ENCODE results near the gene CEP290.

The CEP290 gene, protein sequence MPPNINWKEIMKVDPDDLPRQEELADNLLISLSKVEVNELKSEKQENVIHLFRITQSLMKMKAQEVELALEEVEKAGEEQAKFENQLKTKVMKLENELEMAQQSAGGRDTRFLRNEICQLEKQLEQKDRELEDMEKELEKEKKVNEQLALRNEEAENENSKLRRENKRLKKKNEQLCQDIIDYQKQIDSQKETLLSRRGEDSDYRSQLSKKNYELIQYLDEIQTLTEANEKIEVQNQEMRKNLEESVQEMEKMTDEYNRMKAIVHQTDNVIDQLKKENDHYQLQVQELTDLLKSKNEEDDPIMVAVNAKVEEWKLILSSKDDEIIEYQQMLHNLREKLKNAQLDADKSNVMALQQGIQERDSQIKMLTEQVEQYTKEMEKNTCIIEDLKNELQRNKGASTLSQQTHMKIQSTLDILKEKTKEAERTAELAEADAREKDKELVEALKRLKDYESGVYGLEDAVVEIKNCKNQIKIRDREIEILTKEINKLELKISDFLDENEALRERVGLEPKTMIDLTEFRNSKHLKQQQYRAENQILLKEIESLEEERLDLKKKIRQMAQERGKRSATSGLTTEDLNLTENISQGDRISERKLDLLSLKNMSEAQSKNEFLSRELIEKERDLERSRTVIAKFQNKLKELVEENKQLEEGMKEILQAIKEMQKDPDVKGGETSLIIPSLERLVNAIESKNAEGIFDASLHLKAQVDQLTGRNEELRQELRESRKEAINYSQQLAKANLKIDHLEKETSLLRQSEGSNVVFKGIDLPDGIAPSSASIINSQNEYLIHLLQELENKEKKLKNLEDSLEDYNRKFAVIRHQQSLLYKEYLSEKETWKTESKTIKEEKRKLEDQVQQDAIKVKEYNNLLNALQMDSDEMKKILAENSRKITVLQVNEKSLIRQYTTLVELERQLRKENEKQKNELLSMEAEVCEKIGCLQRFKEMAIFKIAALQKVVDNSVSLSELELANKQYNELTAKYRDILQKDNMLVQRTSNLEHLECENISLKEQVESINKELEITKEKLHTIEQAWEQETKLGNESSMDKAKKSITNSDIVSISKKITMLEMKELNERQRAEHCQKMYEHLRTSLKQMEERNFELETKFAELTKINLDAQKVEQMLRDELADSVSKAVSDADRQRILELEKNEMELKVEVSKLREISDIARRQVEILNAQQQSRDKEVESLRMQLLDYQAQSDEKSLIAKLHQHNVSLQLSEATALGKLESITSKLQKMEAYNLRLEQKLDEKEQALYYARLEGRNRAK (N-terminal part only)

DNA sequence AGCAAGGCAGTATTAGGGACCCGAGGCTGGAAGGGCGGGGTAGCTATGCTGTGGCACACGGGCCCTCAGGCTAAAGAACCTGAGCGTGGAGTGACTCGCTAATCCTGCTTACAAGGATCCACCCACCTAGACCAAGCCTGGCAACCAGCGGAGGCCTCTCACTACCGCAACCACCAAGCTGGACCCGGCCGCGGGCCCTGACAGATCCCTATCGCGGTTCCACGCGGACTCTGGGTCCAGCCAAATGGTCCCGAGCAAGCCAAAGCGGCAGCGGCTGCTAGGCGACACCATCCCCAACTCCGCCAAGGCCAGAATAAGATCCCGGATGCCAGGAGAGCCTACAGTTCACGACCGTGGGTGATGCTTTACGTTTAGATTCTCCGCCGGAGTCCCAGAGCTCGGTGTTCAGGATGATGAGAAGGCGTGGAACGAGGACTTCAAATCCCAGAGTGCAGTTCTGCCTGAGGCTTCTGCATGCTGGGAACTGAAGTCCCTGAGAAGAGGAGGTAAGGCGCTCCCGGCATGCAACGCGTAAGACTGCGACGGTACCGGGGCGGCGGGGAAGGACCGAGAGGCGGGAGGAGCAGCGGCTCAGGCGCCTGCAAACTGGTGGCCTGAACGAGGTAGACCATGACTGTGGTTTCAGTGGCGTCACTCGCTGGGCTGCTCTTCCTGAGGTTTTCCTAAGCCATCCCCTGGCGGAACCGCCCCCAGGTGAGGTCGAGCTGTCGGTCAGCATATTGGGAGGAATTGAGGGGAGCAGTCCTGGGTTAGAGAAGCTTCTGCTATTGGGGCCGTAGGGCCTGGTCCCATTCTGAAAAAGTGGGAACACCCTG lies at the start of gene CEP290, which contains the start of gene TMTC3:
Gene CEP290, minus strand, starts transcription at position 315 of the 836 bp plus-strand sequence. CDS start 781 bp downstream, outside the sequence.
Gene TMTC3, plus strand, starts transcription at position 534 of the 836 bp plus-strand sequence. CDS start 6,009 bp downstream, outside the sequence.
- peak; percentile 95 for DNase-seq (ENCODE audit: low spot score)

DNA sequence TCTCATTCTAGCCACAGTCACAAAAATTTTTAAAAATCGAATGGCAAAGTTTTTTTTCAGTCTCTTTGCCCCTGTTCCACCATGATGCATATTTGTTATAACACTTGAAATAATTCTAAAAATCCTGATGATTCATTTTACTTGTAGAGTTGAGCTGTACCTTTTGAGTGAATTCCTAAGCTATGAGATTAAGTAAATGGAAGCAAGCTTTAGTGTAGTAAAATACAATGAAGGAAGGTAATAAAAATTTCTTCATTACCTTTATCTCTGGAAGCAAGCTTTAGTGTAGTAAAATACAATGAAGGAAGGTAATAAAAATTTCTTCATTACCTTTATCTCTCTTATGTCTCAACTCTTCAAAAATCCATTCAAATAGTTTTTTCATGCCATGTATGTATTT lies 46.3 kb upstream of the CEP290 start:
- DNase-seq (ENCODE audit: low spot score) = no peak

DNA sequence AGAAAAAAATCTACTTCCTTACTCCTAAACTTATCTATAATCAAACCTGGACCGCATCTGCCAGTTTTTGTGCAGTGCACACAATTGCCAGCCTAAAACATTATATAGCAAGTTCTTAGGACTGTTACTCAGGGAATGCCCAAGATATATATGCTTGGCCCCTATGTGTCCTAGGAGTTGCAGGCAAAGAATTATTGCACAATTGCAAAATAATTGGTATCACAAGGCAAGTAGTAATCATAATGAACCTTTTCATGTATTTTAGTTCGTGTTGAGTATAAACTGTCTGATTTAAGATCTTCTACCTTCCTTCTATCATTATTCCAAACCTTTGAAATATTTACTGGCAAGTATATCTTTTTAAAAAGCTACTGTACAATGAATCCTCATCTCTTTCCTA lies 45.7 kb upstream of the CEP290 start:
- no peak for DNase-seq (ENCODE audit: low spot score)

DNA sequence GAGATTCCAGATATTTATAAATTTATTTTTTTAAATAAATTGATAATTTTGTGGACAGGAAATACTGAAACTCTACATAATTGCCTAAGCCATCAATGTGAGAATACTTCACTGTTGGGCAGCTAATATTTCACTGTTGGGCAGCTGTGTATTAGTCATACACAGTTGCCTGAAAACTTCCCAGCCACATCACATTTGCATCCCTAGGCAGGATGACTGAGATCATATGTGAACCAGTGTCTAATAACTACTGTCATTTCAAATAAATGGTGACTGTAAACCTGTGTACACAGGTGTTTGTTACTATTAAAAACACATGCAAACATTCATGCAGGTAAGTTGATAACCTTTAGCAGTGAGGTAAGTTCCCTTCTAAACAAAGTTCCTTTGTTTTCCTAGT lies 44.1 kb upstream of the CEP290 start:
- peak; percentile 52 for DNase-seq (ENCODE audit: low spot score)

DNA sequence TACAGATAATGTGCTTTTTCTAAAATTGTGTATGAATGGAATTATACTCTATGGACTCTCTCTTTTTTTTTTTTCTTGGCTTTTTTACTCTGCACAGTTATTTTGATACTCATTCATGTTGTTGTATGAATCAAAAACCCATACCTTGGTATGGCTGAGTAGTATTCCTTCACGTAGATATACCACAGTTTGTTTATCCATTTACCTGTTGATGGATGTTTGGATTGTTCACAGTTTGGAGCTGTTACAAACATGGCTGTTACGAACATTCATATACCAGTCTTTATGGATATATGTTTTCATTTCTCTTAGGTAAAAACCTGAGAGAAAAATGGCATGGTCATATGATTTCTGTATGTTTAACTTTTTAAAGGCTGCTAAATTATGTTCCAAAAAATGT lies 43.4 kb upstream of the CEP290 start:
- DNase-seq (ENCODE audit: low spot score) = no peak

DNA sequence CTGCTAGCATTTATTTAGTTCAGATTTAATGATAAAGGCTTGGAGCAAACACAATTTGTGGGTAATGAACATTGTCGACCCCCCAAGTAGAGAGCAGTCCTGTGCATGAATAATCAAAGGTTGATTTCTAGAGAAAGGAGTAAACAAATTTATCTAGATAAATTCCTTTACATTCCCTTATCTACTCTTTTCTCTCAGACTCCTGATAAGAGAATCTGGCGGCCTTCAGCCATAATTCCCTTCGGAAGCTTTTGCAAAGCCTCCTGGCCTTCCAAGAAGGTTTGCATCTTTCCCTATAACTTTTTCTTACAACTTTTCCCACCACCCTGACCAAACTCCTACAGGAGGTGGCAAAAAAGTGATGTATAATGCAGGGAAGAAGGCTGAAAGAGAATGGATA lies 42.3 kb upstream of the CEP290 start:
- no peak for DNase-seq (ENCODE audit: low spot score)

DNA sequence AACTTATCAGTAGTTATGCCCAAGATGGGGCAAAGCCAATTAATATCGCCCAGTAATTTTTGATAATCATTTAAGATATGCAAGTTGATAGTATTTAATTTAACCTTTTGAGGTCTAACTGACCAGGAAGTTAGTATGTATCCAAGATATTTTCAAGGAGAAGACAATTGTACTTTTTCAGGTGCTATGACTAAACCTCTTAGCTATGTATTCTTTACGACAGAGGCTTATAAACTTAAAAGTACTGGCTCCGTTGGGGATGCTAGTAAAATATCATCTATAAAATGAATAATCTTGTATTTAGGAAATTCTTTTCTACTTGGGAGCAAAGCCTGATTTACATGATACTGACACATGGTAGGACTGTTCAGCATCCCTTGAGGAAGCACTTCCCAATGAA lies 40.5 kb upstream of the CEP290 start:
- no peak for DNase-seq (ENCODE audit: low spot score)

DNA sequence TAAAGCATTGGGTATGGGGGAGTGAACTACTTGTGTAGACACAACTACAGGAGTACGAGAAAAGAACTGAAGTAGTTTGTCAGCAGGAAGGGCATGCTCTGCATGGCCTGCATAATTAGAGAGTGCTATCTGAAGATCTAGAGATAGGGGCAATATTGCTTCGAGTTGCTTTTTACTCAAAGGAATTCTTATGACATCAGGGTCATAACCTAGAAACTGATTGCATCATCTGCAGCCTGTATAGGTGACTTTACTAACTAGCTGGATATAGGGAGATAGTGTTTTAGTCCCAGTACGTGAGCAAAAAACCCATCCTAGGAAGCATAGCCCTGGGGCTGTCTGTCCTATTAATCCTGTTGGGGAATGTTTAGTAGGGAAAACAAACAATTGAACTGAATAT lies 40.0 kb upstream of the CEP290 start:
- DNase-seq (ENCODE audit: low spot score) = no peak

DNA sequence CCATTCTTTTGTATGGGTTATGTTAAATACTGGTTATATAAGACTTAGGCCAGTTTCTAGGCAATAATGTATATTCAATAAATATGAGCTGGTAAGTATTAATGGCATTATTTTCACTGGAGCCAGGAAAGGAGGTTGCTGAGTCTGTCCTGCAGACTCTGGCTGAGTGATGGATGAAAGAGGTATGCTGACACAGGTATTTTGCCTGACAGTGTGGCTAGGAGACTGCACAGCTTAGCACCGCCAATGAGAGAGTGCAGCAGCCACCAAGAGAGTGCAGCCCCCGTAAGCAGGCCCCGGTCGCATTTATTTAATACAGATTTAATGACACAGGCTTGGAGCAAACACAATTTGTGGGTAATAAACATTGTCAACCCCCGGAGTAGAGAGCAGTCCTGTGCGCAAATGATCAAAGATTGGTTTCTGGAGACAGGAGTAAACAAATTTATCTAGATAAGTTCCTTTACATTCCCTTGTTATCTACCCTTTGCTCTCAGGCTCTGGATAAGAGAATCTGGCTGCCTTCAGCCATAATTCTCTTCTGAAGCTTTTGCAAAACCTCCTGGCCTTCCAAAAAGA lies 37.6 kb upstream of the CEP290 start:
- DNase-seq (ENCODE audit: low spot score) = no peak

DNA sequence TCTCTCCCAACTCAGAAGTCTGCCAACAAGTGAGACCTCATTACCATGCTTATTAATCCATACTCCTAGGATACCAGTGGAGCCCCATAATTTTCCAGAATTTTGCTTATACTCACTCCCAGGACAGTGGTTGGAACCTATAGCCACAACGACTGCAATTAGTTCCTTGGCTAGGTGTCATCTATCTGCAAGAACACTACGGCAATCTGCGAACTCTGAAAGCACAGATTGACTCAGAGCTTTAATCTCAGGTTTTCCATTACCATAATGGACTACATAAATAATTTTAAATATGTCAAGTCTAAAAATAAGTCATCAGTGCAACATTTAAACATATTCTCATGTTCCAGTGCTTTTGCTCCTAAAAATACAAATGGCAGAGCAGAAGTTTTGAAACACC lies 33.7 kb upstream of the CEP290 start:
- DNase-seq (ENCODE audit: low spot score) = no peak

DNA sequence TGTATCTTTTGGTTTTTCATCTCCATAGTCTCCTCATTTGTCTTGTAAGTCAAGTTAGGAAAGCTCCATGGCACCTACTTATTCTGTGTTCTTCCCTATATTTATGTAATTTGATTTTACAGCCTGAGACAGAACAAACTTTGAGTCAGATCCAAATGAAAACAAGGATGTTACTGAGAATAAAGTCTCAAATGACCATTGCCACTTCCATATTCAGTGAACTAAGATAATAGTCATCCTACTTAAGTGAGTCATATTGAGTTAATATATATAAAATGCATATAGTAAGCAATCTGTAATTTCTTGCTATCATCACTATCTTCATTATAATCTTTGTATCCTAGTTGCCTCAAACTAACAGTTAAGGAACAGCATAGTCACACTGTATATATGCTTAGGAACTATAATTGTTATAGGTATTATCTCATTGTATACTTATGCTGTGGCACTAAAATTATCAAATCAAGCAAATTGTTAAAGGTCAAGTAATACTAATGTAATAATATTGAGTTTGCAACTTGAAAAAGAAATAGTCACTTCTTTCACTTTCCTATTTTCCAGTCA lies 31.0 kb upstream of the CEP290 start:
- DNase-seq (ENCODE audit: low spot score) = no peak

DNA sequence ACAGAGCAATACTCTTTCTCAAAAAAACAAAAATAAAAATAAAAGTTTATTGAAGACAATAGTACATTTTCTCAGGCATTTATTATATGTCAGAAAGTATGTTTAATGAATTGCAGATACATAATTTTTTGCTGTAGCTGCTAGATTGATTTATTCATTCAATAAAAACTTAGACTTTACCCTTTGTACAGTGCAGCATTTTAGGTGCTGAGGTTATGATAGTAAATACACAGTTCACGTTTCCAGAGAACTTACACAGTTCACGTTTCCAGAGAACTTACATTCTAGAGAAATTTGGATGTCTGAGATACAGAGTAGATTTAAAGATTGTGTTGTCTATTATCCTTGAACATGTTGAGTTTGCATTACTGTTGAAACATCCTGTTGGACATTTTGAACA lies 25.5 kb upstream of the CEP290 start:
- DNase-seq (ENCODE audit: low spot score) = no peak

DNA sequence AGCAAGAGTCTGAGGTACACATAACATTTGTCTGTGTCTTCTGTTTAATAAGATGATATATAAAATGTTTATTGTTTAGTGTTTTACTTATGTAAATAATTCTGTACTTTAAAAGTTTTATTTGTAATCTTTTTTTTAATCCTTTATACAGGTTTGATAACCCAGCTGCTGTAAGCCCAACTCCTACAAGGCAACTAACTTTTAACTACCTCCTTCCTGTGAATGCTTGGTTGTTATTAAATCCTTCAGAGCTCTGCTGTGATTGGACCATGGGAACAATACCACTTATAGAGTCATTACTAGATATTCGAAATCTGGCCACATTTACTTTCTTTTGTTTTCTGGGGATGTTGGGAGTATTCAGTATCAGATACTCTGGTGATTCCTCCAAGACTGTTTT lies 24.3 kb upstream of the CEP290 start:
- DNase-seq (ENCODE audit: low spot score) = no peak

DNA sequence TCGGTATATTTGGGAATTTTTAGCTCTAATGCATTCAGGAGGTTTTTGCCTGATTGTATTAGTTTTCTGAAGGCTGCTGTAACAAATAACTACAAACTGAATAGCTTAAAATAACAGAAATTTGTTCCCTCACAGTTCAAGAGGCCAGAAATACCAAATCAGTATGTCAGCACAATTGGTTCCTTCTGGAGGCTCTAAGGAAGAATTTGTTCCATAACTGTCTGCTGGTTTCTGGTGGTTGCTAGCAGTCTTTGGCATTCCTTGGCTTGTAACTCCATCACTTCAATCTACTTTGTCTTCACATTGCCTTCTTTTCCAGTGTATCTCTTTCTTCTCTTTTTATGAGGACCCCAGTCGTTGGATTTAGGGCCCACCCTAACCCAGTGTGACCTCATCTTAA lies 21.5 kb upstream of the CEP290 start:
- DNase-seq (ENCODE audit: low spot score) = no peak

DNA sequence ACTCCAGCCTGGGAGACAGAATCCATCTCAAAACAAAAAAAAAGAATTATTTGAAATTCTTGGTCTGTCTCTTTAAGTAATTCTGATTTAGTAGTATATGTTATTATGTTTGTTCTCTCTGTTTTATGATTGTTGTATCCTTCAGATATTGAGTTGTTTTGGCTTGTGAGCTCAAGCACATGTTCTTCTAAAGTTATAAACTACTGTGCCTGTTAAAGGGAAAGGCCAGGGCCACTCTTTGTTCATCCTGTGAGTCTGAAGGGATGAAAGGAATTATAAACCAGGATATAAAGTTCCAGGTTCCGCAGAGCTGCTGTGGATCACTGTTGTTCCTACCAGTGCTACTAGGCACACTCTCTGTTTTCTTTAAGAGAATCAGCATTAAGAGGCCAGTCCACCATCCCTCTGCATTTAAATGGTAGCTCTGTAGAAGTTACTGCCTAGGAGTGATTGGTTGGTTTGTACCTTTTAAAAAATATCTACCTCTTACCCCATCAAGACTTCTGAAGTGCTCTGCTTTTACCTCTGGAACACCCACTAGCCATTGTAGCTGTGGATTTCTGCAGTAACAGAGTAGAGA lies 14.3 kb upstream of the CEP290 start:
- DNase-seq (ENCODE audit: low spot score) = no peak

DNA sequence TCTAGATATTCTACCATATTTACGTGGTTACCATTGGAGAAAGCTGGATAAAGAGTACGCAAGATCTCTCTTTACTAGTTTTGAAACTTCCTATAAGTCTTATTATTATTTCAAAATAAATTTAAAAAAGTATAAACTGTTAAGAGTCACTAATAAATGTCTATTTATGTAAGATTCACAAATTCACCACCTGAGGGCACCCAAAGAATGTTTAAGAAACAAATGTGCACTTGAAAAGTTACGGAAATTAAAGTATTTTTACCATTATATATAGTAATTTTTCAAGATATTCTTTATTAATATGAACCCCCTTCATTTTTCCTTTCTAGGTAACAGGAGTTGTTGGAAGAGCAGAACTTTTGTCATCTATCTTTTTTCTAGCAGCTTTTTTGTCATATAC lies 12.1 kb upstream of the CEP290 start:
- DNase-seq (ENCODE audit: low spot score) = peak; percentile 14

DNA sequence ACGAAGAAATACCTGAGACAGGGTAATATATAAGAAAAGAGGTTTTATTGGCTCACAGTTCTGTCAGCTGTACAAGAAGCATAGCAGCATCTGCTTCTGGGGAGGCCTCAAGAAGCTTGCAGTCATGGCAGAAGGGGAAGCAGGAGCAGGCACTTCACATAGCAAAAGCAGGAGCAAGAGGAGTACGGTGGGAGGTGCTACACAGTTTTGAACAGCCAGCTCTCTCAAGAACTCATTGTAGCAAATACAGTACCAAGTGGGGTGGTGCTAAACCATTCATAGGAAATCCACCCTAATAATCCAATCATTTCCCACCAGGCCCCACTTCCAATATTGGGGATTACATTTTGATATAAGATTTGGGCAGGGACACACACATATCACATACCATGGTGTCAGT lies 8.2 kb upstream of the CEP290 start:
- DNase-seq (ENCODE audit: low spot score) = no peak

DNA sequence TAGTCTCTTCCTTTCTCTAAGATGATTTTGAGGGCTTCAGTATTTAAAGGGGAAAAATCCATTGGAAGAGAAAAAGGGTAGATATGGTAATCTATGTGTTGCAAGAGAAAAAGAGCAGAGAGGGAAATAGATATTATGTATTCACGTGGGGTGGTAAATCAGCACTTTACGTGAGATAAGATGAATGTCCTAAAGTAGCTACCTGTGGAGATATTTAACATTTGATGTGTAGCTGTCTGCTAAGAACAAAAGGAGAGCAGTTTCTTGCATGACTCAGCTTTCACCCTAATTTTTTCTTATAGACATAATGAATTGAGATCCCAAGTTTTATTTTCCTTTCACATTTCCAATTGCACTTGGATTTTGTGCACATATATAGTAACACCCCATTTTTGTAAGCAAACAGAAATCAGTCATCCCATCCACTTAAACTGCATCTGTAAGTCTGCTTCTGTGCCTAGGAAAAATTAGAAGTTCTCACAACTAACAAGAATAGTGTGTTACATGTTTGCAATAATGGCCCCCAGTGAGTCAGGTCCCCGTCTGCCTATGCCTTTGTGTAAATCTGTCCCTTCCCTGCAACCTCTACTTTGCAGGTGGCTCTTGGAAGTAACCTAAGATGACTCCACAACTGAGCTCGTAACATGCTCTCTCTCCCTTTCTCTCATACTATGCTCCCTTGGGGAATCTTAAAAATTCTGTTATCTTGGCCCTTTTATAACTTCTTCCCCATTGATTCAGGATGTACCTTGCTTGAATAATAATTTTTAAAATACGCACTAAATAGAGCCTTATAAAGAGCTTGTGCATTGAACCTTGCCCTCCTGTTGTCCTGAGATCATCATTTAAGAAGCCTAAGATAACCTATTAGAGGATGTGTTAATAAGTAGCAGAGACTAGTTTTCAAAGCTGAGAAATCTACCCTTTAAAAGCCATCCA lies 3.9 kb upstream of the CEP290 start:
- no peak for DNase-seq (ENCODE audit: low spot score)

Data from AG08395 (cell line).